NB4 (cell line): ENCODE measurements around the gene TBC1D30.

Source experiments
- CTCF ChIP-seq: IDR thresholded peaks from one replicate; pipeline ENCODE4 v1.5.1; 2012; ENCODE audit warnings: low read depth, low read length
- MAX ChIP-seq: IDR thresholded peaks from 2 replicates; pipeline ENCODE4 v1.6.1; 2011; ENCODE audit warnings: low read depth, low read length
- POLR2A ChIP-seq: IDR thresholded peaks from 2 replicates; pipeline ENCODE4 v1.6.1; 2011; ENCODE audit warnings: mild to moderate bottlenecking; ENCODE audit not compliant: insufficient read length; ENCODE audit errors: extremely low read depth

- TF ChIP-seq POLR2A (no peak), CTCF (no peak), MAX (no peak)
Observed at GRCh38 chr12:64819816-64820402, 4.5 kb upstream of the TBC1D30 start.
